Fibroblast of skin of left quadriceps (primary cell): Measurements from ENCODE around the gene PSG2.
A peak's percentile ranks its signal among the peaks of the same experiment; 100 is the strongest.
"Not testable (repeated sequence)": the region's sequence is repeated elsewhere in the genome, so short reads cannot be mapped to it uniquely, and the experiment has no call there.

Experiments used
- DNase-seq, 2 experiments: peaks; one replicate each; pipeline ENCODE4 v3.0.0-alpha.2; 2013; ENCODE audit warnings: low read depth in 2 of 2

PSG2 gene

GRCh38 chr19:43082601-43083000, at the start of gene PSG2:
Gene PSG2, minus strand, starts transcription at chr19:43082701. Its CDS starts 132 bp downstream, at chr19:43082569.
- DNase-seq: not testable (repeated sequence)

GRCh38 chr19:43131281-43131842, 48.9 kb upstream of the PSG2 start:
- DNase-seq: not testable (repeated sequence)

- DNase-seq: not testable (repeated sequence)
Measured at GRCh38 chr19:43129197-43129596, 46.7 kb upstream of the PSG2 start.

- DNase-seq: peak; percentile 68 to 69
Measured at GRCh38 chr19:43127336-43127735, 44.8 kb upstream of the PSG2 start.

- DNase-seq: no peak
Measured at GRCh38 chr19:43126720-43127119, 44.2 kb upstream of the PSG2 start.

- DNase-seq: no peak
Measured at GRCh38 chr19:43124360-43124759, 41.9 kb upstream of the PSG2 start.

GRCh38 chr19:43120433-43121026, 38.0 kb upstream of the PSG2 start:
- peak; percentile 22 to 30 for DNase-seq

- not testable (repeated sequence) for DNase-seq
Measured at GRCh38 chr19:43119526-43119925, 37.0 kb upstream of the PSG2 start.

- not testable (repeated sequence) for DNase-seq
Measured at GRCh38 chr19:43116421-43116820, 33.9 kb upstream of the PSG2 start.

GRCh38 chr19:43115548-43115947, 33.0 kb upstream of the PSG2 start:
- DNase-seq: not testable (repeated sequence)

GRCh38 chr19:43115064-43115463, 32.6 kb upstream of the PSG2 start:
- not testable (repeated sequence) for DNase-seq

- not testable (repeated sequence) for DNase-seq
Measured at GRCh38 chr19:43114626-43115025, 32.1 kb upstream of the PSG2 start.

GRCh38 chr19:43107401-43107800, 24.9 kb upstream of the PSG2 start:
- not testable (repeated sequence) for DNase-seq

- no peak for DNase-seq
Measured at GRCh38 chr19:43105496-43105895, 23.0 kb upstream of the PSG2 start.

GRCh38 chr19:43104215-43104850, 21.8 kb upstream of the PSG2 start:
- DNase-seq: not testable (repeated sequence)

GRCh38 chr19:43101950-43102349, 19.4 kb upstream of the PSG2 start:
- DNase-seq: no peak

GRCh38 chr19:43098416-43098815, 15.9 kb upstream of the PSG2 start:
- DNase-seq: not testable (repeated sequence)

- not testable (repeated sequence) for DNase-seq
Measured at GRCh38 chr19:43087702-43088340, 5.3 kb upstream of the PSG2 start.

GRCh38 chr19:43085796-43086530, 3.5 kb upstream of the PSG2 start:
- DNase-seq: not testable (repeated sequence)

GRCh38 chr19:43084196-43084832, 1.8 kb upstream of the PSG2 start:
- DNase-seq: not testable (repeated sequence)

GRCh38 chr19:43083721-43084120, 1.2 kb upstream of the PSG2 start:
- DNase-seq: not testable (repeated sequence)
